ENCODE data around the gene THAP4.

Gene THAP4

GRCh38 chr2:241640165-241640795, 3.3 kb upstream of the THAP4 start:
- DNase-seq (ENCODE audit: low read depth in 2 of 2, low spot score in 1 of 2), result no peak

GRCh38 chr2:241639385-241639784, 2.4 kb upstream of the THAP4 start:
- no peak for DNase-seq (ENCODE audit: low read depth in 2 of 2, low spot score in 1 of 2)

GRCh38 chr2:241638940-241639339, 2.0 kb upstream of the THAP4 start:
- DNase-seq (ENCODE audit: low read depth in 2 of 2, low spot score in 1 of 2), result no peak

- DNase-seq (ENCODE audit: low read depth in 2 of 2, low spot score in 1 of 2), result no peak
Observed at GRCh38 chr2:241637795-241638660, 1.1 kb upstream of the THAP4 start.

- DNase-seq (ENCODE audit: low read depth in 2 of 2, low spot score in 1 of 2), result no peak
Observed at GRCh38 chr2:241636182-241637017, 558 bp downstream of the THAP4 start.

GRCh38 chr2:241635756-241636155, 1.2 kb downstream of the THAP4 start:
- no peak for DNase-seq (ENCODE audit: low read depth in 2 of 2, low spot score in 1 of 2)

GRCh38 chr2:241633561-241633960, 3.4 kb downstream of the THAP4 start:
- no peak for DNase-seq (ENCODE audit: low read depth in 2 of 2, low spot score in 1 of 2)

GRCh38 chr2:241632478-241633325, 4.3 kb downstream of the THAP4 start:
- DNase-seq (ENCODE audit: low read depth in 2 of 2, low spot score in 1 of 2), result no peak

GRCh38 chr2:241629762-241630435, 7.1 kb downstream of the THAP4 start:
- no peak for DNase-seq (ENCODE audit: low read depth in 2 of 2, low spot score in 1 of 2)

GRCh38 chr2:241627675-241628074, 9.3 kb downstream of the THAP4 start:
- DNase-seq (ENCODE audit: low read depth in 2 of 2, low spot score in 1 of 2), result no peak

- no peak for DNase-seq (ENCODE audit: low read depth in 2 of 2, low spot score in 1 of 2)
Observed at GRCh38 chr2:241620419-241620769, 16.6 kb downstream of the THAP4 start.

GRCh38 chr2:241619597-241620418, 17.1 kb downstream of the THAP4 start:
- DNase-seq (ENCODE audit: low read depth in 2 of 2, low spot score in 1 of 2), result no peak

- no peak for DNase-seq (ENCODE audit: low read depth in 2 of 2, low spot score in 1 of 2)
Observed at GRCh38 chr2:241618829-241619228, 18.1 kb downstream of the THAP4 start.

- DNase-seq (ENCODE audit: low read depth in 2 of 2, low spot score in 1 of 2), result no peak
Observed at GRCh38 chr2:241618296-241618805, 18.6 kb downstream of the THAP4 start.

GRCh38 chr2:241617431-241618154, 19.4 kb downstream of the THAP4 start:
- DNase-seq (ENCODE audit: low read depth in 2 of 2, low spot score in 1 of 2), result no peak

- no peak for DNase-seq (ENCODE audit: low read depth in 2 of 2, low spot score in 1 of 2)
Observed at GRCh38 chr2:241616168-241617125, 20.5 kb downstream of the THAP4 start.

- DNase-seq (ENCODE audit: low read depth in 2 of 2, low spot score in 1 of 2), result no peak
Observed at GRCh38 chr2:241615522-241616052, 21.4 kb downstream of the THAP4 start.
